Loucy (cell line): ENCODE results near the gene ERC1.
"Not testable (repeated sequence)": the region's sequence is repeated elsewhere in the genome, so short reads cannot be mapped to it uniquely, and the experiment has no call there.

Experiments
- H2AFZ ChIP-seq: fragments of 200-600 bp; sonication (generic); 2 replicates; pipeline ENCODE4 v1.6.0; 2016; ENCODE audit warnings: antibody characterized with exemption, mild to moderate bottlenecking, low read length, moderate library complexity
- H3F3A ChIP-seq: fragments of 200-600 bp; 2 replicates; pipeline ENCODE4 v1.6.0; 2016; ENCODE audit warnings: antibody characterized with exemption, low read depth, mild to moderate bottlenecking
- H3K27me3 ChIP-seq: fragments of 200-600 bp; sonication (generic); 2 replicates; pipeline ENCODE4 v1.6.1; 2014; ENCODE audit warnings: low read length, mild to moderate bottlenecking; ENCODE audit not compliant: insufficient read depth, poor library complexity, severe bottlenecking
- H3K36me3 ChIP-seq: fragments of 200-600 bp; sonication (generic); 2 replicates; pipeline ENCODE4 v1.6.1; 2016; ENCODE audit warnings: low read length; ENCODE audit not compliant: insufficient read depth
- H3K4me1 ChIP-seq: fragments of 200-600 bp; sonication (generic); 2 replicates; pipeline ENCODE4 v1.5.1; 2014; ENCODE audit warnings: low read length, mild to moderate bottlenecking; ENCODE audit not compliant: insufficient read depth, poor library complexity, severe bottlenecking
- H3K4me2 ChIP-seq: fragments of 200-600 bp; sonication (generic); 2 replicates; pipeline ENCODE4 v1.6.0; 2014; ENCODE audit warnings: antibody characterized with exemption, low read length, low read depth, mild to moderate bottlenecking; ENCODE audit not compliant: poor library complexity, severe bottlenecking
- H3K4me3 ChIP-seq: fragments of 200-600 bp; sonication (generic); 2 replicates; pipeline ENCODE4 v1.5.1; 2014; ENCODE audit warnings: low read length, mild to moderate bottlenecking, mixed read lengths; ENCODE audit not compliant: poor library complexity, severe bottlenecking
- H3K79me2 ChIP-seq: fragments of 200-600 bp; sonication (generic); 2 replicates; pipeline ENCODE4 v1.6.1; 2014; ENCODE audit warnings: low read length; ENCODE audit not compliant: insufficient read depth
- H3K9ac ChIP-seq: fragments of 200-600 bp; sonication (generic); 2 replicates; pipeline ENCODE4 v1.6.0; 2014; ENCODE audit warnings: mild to moderate bottlenecking, low read depth, low read length, moderate library complexity; ENCODE audit not compliant: poor library complexity, severe bottlenecking
- H3K9me2 ChIP-seq: fragments of 200-600 bp; sonication (generic); replicated peaks from 2 replicates; pipeline ENCODE4 v1.6.1; 2016; ENCODE audit warnings: low read depth, low read length, mixed read lengths
- H3K9me3 ChIP-seq: fragments of 200-600 bp; sonication (generic); 2 replicates; pipeline ENCODE4 v1.6.1; 2014; ENCODE audit warnings: mild to moderate bottlenecking, antibody characterized with exemption, low read length, low read depth; ENCODE audit not compliant: insufficient read depth
- H4K20me1 ChIP-seq: fragments of 200-600 bp; sonication (generic); 2 replicates; pipeline ENCODE4 v1.6.0; 2014; ENCODE audit warnings: antibody characterized with exemption, low read length, mild to moderate bottlenecking; ENCODE audit not compliant: insufficient read depth, poor library complexity, severe bottlenecking
- EZH2phosphoT487 ChIP-seq: fragments of 200-600 bp; IDR thresholded peaks from 2 replicates; pipeline ENCODE4 v1.6.1; 2018; ENCODE audit warnings: antibody characterized with exemption, mild to moderate bottlenecking, moderate library complexity, borderline replicate concordance
- TF ChIP-seq, protein P1 (sequence below): fragments of 200-600 bp; sonication (generic); conservative IDR thresholded peaks from 2 replicates; pipeline ENCODE4 v1.5.1; 2014; ENCODE audit warnings: mild to moderate bottlenecking, antibody characterized with exemption, low read length

Gene ERC1

DNA sequence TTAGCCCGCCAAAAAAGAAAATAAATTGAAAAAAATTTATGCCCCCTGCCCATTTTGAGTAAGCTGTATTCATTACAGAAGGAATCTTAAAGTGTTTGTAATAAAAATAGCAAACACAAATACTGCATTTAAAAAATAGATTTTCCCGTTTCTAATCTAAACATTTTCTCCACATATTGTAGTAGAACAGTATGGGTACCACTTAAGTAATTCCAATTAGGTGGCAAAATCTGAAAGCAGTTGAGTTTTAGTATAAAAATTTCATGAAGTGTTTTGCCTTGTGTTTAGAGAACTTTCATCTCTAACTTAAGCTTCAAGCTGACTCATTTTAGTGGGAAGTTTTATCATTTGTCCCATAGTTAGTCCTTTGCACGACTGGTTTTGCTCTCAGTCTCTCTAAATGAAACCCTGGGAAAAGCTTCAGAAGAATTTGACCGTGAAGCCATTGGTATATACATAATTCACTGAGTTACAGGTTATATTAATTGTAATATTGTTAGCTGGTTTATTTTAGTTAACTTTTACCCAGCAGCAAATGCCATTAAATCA lies 214.6 kb downstream of the ERC1 start:
- Histone ChIP-seq H3K4me2 (peak overlapping the region; percentile 82), H3K36me3 (no peaks in the 10 kb centered on the region), H3K79me2 (no peaks in the 10 kb centered on the region), H3K4me1 (peaks cover 38% of the 10 kb centered on the region), H3K9ac (peak overlapping the region; percentile 61), H2AFZ (no peak overlapping the region), H4K20me1 (no peaks in the 10 kb centered on the region), H3K9me3 (no peaks in the 10 kb centered on the region), H3K27me3 (no peaks in the 10 kb centered on the region), H3K9me2 (no peaks in the 10 kb centered on the region), H3F3A (peaks cover 6% of the 10 kb centered on the region), H3K4me3 (no peak overlapping the region)
- TF ChIP-seq EZH2phosphoT487: no peak
- TF ChIP-seq, protein P1, sequence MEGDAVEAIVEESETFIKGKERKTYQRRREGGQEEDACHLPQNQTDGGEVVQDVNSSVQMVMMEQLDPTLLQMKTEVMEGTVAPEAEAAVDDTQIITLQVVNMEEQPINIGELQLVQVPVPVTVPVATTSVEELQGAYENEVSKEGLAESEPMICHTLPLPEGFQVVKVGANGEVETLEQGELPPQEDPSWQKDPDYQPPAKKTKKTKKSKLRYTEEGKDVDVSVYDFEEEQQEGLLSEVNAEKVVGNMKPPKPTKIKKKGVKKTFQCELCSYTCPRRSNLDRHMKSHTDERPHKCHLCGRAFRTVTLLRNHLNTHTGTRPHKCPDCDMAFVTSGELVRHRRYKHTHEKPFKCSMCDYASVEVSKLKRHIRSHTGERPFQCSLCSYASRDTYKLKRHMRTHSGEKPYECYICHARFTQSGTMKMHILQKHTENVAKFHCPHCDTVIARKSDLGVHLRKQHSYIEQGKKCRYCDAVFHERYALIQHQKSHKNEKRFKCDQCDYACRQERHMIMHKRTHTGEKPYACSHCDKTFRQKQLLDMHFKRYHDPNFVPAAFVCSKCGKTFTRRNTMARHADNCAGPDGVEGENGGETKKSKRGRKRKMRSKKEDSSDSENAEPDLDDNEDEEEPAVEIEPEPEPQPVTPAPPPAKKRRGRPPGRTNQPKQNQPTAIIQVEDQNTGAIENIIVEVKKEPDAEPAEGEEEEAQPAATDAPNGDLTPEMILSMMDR: no peak

DNA sequence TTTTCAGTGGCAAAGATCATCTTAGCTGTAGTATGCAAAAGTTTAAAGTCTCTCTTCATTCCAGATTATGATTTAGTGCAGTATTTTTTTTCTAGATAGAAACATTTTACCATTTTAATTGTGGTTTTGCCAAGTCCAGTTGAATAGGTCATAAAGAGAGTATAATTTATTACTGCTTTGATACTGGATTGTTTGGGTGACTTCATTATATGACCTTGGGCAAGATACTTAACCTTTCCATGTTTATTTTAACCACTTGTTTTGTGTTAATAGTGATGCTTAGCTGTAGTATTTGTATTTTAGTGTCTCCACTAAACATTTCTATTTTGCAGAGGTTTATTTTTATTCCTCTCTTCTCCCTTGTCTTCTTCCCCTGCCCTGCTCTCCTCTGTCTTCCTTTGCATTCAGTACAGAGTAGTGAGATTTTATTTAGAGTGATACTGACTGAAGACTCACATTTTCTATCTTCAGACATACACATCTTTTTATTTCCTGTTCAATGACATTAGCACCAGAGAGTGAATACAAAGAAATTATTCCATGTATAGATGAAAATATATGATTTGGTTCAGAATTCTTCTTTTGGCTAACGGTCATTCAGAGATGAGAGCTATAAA lies 215.2 kb downstream of the ERC1 start:
- H3K79me2 ChIP-seq: no peaks in the 10 kb centered on the region
- no peaks in the 10 kb centered on the region for H3K9me2 ChIP-seq
- H3K36me3 ChIP-seq: no peaks in the 10 kb centered on the region
- H3F3A ChIP-seq: peaks cover 6% of the 10 kb centered on the region
- no peak overlapping the region for H3K4me2 ChIP-seq
- no peak overlapping the region for H3K4me3 ChIP-seq
- H3K4me1 ChIP-seq: peaks cover 38% of the 10 kb centered on the region
- no peak overlapping the region for H2AFZ ChIP-seq
- H4K20me1 ChIP-seq: no peaks in the 10 kb centered on the region
- TF ChIP-seq, protein P1: no peak
- no peak for TF ChIP-seq EZH2phosphoT487
- no peaks in the 10 kb centered on the region for H3K27me3 ChIP-seq
- H3K9me3 ChIP-seq: no peaks in the 10 kb centered on the region
- H3K9ac ChIP-seq: no peak overlapping the region

DNA sequence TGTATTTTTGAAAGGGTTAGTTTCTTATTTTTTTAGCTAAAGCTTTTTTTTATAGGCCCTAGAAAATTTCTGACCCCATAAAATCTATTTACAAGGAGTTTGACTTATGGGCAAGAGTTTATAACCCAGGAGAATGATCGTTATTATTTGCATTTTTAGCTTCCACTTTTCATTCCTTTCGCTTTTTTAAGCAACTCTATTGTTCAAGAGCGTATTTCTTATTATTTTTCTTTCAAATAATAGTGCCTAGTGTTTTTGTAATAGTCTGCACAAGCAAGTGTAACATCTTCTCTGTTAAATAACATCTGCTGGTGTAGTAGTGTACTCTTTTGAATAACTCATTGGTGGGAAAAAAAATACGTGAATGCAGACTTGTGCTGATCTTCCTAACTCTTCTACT lies 216.3 kb downstream of the ERC1 start:
- Histone ChIP-seq H3K9ac (no peak overlapping the region), H3K79me2 (no peaks in the 10 kb centered on the region), H3F3A (no peaks in the 10 kb centered on the region), H3K9me3 (no peaks in the 10 kb centered on the region), H2AFZ (no peak overlapping the region), H3K27me3 (no peaks in the 10 kb centered on the region), H3K4me2 (no peak overlapping the region), H3K9me2 (no peaks in the 10 kb centered on the region), H3K36me3 (no peaks in the 10 kb centered on the region), H4K20me1 (no peaks in the 10 kb centered on the region), H3K4me3 (no peak overlapping the region), H3K4me1 (peaks cover 28% of the 10 kb centered on the region)
- TF ChIP-seq, protein P1: no peak
- TF ChIP-seq EZH2phosphoT487: no peak

DNA sequence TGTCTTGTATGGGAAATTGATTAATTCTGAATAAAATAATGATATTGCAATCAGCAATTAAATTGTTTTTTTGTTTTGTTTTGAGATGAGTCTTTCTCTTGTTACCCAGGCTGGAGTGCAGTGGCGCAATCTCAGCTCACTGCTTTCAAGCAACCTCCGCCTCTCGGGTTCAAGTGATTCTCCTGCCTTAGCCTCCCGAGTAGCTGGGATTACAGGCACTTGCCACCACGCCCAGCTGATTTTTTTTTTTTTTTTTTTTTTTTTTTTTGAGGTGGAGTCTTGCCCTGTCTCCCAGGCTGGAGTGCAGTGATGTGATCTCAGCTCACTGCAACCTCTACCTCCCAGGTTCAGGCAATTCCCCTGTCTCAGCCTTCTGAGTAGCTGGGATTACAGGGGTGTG lies 217.7 kb downstream of the ERC1 start:
- H3K9me3 ChIP-seq, H4K20me1 ChIP-seq, H3K9ac ChIP-seq, H3K4me3 ChIP-seq, H3F3A ChIP-seq, H3K27me3 ChIP-seq, H3K36me3 ChIP-seq, H3K4me2 ChIP-seq, H2AFZ ChIP-seq, H3K9me2 ChIP-seq, H3K79me2 ChIP-seq: not testable (repeated sequence)
- H3K4me1 ChIP-seq: peaks cover 21% of the 10 kb centered on the region
